GM12872 (cell line): Measurements from ENCODE around the gene RBL2.

Source experiments
- TF ChIP-seq, protein P1 (sequence below): IDR thresholded peaks from 3 replicates; pipeline ENCODE4 v1.5.1; 2011; ENCODE audit warnings: low read depth, mild to moderate bottlenecking, low read length, moderate library complexity; ENCODE audit not compliant: insufficient read depth

The RBL2 gene

DNA sequence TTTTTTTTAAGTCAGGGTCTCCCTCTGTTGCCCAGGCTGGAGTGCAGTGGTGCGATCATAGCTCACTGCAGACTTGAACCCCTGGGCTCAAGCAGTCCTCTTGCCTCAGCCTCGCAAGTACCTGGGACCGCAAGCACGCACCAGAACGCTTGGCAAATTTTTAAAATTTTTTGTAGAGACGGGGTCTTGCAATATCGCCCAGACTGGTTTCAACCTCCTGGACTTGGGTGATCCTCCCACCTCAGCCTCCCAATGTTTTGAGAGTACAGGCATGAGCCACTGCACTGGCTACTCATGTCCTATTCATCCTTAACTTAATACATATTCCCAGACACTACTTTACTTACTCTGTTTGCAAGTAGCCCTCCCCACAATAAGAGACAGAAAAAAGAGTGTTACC, 16.3 kb upstream of the RBL2 start:
- TF ChIP-seq, protein P1, sequence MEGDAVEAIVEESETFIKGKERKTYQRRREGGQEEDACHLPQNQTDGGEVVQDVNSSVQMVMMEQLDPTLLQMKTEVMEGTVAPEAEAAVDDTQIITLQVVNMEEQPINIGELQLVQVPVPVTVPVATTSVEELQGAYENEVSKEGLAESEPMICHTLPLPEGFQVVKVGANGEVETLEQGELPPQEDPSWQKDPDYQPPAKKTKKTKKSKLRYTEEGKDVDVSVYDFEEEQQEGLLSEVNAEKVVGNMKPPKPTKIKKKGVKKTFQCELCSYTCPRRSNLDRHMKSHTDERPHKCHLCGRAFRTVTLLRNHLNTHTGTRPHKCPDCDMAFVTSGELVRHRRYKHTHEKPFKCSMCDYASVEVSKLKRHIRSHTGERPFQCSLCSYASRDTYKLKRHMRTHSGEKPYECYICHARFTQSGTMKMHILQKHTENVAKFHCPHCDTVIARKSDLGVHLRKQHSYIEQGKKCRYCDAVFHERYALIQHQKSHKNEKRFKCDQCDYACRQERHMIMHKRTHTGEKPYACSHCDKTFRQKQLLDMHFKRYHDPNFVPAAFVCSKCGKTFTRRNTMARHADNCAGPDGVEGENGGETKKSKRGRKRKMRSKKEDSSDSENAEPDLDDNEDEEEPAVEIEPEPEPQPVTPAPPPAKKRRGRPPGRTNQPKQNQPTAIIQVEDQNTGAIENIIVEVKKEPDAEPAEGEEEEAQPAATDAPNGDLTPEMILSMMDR = no peak

DNA sequence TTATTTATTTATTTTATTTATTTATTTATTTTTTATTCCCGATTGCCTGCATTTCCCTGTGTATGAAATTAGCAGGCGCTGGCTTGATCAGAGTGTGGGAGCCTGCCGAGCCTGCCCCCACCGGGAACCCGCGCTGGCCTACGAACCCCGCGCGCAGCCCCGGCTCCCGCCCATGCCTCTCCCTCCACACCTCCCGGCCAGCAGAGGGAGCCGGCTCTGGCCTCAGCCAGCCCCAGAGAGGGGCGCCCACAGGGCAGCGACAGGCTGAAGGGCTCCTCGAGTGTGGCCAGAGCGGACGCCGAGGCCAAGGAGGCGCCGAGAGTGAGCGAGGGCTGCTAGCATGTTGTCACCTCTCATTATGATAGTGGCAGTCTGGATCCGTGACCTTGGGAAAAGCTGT, 13.0 kb upstream of the RBL2 start:
- TF ChIP-seq, protein P1 = no peak

DNA sequence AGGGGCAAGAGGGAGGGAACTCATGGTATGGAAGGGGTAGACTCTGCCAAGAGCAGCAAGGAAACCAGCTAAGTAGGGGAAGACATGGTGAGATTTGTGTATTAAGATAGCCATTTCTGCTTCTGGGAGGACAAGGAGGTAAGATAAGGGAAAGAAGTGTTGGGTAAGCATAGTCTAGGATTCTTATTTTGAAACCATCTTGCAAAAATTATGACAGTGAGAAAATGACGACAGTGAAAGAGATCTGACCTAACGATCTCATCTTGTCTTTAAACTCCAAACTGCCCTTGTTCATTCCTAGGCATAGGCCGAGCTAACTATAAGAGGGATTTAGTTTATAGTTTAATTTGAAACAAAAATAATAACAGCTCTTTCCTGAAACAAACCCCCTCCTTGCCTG, 5.6 kb upstream of the RBL2 start:
- TF ChIP-seq, protein P1 = no peak

DNA sequence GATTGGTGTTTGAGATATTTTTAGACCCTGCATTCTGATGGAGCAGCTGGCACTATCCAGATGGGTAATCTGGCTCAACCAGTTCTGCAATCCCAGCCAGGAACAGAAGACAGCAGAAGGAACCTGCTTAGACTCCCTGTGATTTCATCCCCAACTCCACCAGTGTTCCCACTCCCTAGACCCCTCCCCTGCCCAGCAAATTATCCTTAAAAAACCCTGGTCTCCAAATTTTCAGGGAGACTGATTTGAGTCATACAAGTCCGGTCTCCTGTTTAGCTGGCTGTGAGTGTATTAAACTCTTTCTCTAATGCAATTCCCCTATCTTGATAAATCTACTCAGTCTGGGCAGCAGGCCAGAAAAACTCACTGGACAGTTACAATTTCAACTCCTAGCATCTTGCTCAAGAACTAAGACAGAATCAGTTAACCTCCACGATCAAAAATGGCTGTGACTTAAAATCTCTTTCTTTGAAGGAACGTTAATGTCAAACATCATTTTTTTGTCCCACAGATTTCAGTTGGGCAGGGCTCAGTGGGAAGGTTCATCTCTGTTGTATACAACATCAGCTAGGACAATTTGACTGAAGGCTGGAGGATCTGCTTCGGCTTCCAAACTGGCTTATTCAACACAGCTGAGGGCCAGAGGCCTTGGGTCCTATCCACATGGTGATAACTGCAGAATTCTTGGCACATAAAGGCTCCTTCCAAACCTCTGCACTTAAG, 4.9 kb upstream of the RBL2 start:
- TF ChIP-seq, protein P1 = no peak

DNA sequence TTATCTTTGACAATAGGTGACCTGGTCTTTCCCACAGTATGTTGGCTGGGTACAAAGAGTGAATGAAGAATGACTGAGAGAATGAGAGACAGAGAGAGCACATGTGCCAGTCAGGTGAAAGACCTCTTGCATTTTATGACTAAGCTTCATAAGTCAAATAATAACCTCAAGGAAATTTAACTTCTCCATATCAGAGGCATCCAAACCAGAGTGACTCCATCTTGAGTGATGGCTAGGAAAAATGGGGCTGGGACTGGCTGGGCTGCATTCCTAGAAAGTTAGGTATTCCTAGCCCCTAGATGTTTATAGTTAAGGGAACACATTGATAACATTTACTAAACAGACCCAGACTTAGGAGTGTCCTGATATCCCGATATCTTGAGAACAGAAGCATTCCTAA, 3.9 kb upstream of the RBL2 start:
- TF ChIP-seq, protein P1 = no peak

DNA sequence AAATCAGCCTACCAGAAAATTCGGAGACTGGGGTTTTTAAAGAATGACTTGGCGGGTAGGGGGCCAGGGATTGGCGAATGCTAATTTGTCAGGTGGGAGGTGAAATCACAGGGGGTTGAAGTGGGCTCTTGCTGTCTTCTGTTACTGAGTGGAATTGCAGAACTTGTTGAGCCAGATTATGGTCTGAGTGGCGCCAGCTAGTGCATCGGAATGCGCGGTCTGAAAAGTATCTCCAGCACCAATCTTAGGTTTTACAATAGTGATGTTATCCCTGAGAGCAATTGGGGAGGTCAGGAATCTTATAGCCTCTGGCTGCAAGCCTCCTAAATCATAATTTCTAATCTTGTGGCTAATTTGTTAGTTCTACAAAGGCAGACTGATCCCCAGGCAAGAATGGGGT, 762 bp upstream of the RBL2 start:
- TF ChIP-seq, protein P1 = no peak

DNA sequence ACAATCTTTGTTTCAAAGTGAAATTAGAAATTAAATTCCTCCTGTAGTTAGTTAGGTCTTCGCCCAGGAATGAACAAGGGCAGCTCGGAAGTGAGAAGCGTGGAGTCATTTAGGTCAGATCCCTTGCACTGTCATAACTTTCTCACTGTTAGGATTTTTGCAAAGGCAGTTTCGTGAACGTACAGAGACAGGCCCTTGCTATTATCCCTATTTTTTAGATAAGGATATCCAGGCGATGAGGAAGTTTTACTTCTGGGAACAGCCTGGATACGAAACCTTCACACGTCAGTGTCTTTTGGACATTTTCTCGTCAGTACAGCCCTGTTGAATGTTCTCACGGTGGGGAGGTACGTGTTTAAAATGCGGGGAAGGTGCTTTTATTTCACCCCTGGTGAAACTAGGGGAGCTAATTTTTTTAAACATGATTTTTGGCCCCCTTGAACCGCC, 318 bp upstream of the RBL2 start:
- TF ChIP-seq, protein P1 = no peak
